H1 (cell line): ENCODE measurements around the gene APBA2. TPM values are rescaled to one million over a fixed set of nuclear protein-coding genes. Genes with fewer than 3 reads are reported as not detected.

ENCODE experiments used
- CTCF ChIA-PET: fragments of 300-600 bp; sonication (Branson Sonifier 250); formaldehyde crosslinking; loops from one replicate; lab custom pipeline; 2021; ENCODE audit not compliant: partially characterized antibody; lab: Charles Lee
- POLR2A ChIA-PET: fragments of 300-600 bp; sonication (Branson Sonifier 250); formaldehyde crosslinking; loops from one replicate; lab custom pipeline; 2021; ENCODE audit warnings: inconsistent platforms; ENCODE audit not compliant: partially characterized antibody; lab: Charles Lee
- DNase-seq, 2 experiments: peaks; one replicate each; pipeline versions ENCODE4 v3.0.0 to v3.0.0-alpha.2; 2010 to 2022; ENCODE audit warnings: low spot score in 2 of 2, low read depth in 1 of 2, mixed read lengths in 1 of 2
- FAIRE-seq: peaks from 2 replicates; lab custom pipeline; 2011; peaks lifted over from hg19 to GRCh38; lab: Jason Lieb, UNC
- H2AFZ ChIP-seq: 2 replicates; pipeline ENCODE4 v1.8.1; 2012; ENCODE audit warnings: low read length, inconsistent platforms
- H2AK5ac ChIP-seq: 2 replicates; pipeline ENCODE4 v1.6.1; 2013; ENCODE audit warnings: low read depth, low read length
- H2BK120ac ChIP-seq: replicated peaks from 2 replicates; pipeline ENCODE3; 2013; ENCODE audit warnings: low read depth, low read length, inconsistent platforms
- H2BK12ac ChIP-seq: 2 replicates; pipeline ENCODE4 v1.6.1; 2013; ENCODE audit warnings: low read depth, low read length
- H2BK15ac ChIP-seq: 2 replicates; pipeline ENCODE4 v1.6.1; 2013; ENCODE audit warnings: low read length
- H2BK20ac ChIP-seq: 2 replicates; pipeline ENCODE4 v1.6.1; 2013; ENCODE audit warnings: low read length
- H2BK5ac ChIP-seq: 2 replicates; pipeline ENCODE4 v1.6.1; 2013; ENCODE audit warnings: low read depth, low read length
- H3K14ac ChIP-seq: 2 replicates; pipeline ENCODE4 v1.6.1; 2013; ENCODE audit warnings: inconsistent platforms; ENCODE audit not compliant: insufficient read length
- H3K18ac ChIP-seq: 2 replicates; pipeline ENCODE4 v1.6.1; 2013; ENCODE audit warnings: low read length; ENCODE audit errors: extremely low read depth
- H3K23ac ChIP-seq: 2 replicates; pipeline ENCODE4 v1.6.1; 2013; ENCODE audit warnings: inconsistent platforms; ENCODE audit not compliant: insufficient read length
- H3K23me2 ChIP-seq: 2 replicates; pipeline ENCODE4 v1.6.1; 2013; ENCODE audit warnings: low read depth, low read length
- H3K27ac ChIP-seq: 2 replicates; pipeline ENCODE4 v1.6.1; 2011; ENCODE audit warnings: low read depth, low read length, inconsistent platforms
- H3K27me3 ChIP-seq, 4 experiments: replicated peaks in 1 of 4; 1 replicate in 1 of 4; 2 replicates in 3 of 4; pipeline versions ENCODE4 v1.6.1 to v1.8.1; 2011 to 2013; ENCODE audit warnings: low read length in 3 of 4, mild to moderate bottlenecking in 3 of 4, inconsistent platforms in 2 of 4, mixed read lengths in 2 of 4, moderate library complexity in 1 of 4; ENCODE audit not compliant: control insufficient read depth in 3 of 4, insufficient read depth in 3 of 4; ENCODE audit errors: extremely low read depth in 1 of 4
- H3K36me3 ChIP-seq, 4 experiments: 2 replicates each; pipeline versions ENCODE4 v1.6.1 to v1.8.1; 2011 to 2013; ENCODE audit warnings: mild to moderate bottlenecking in 4 of 4, low read length in 3 of 4, moderate library complexity in 2 of 4, control low read depth in 1 of 4, inconsistent platforms in 1 of 4; ENCODE audit not compliant: insufficient read depth in 4 of 4, control insufficient read depth in 2 of 4
- H3K4ac ChIP-seq: replicated peaks from 2 replicates; pipeline ENCODE3; 2013; ENCODE audit warnings: low read length, low read depth, mixed read lengths, inconsistent platforms; ENCODE audit not compliant: insufficient read length
- H3K4me1 ChIP-seq, 4 experiments: replicated peaks in 1 of 4; 1 replicate in 1 of 4; 2 replicates in 3 of 4; pipeline versions ENCODE4 v1.6.1 to v1.8.1; 2011 to 2013; ENCODE audit warnings: low read length in 3 of 4, inconsistent platforms in 2 of 4, mixed read lengths in 1 of 4; ENCODE audit not compliant: insufficient read depth in 4 of 4, control insufficient read depth in 3 of 4
- H3K4me2 ChIP-seq, 2 experiments: 2 replicates each; pipeline versions ENCODE4 v1.6.1 to v1.8.1; 2011 to 2013; ENCODE audit warnings: low read depth in 2 of 2, low read length in 2 of 2, control low read depth in 1 of 2, inconsistent platforms in 1 of 2, mild to moderate bottlenecking in 1 of 2; ENCODE audit not compliant: insufficient read depth in 1 of 2
- H3K4me3 ChIP-seq, 4 experiments: fragments of 200-600, 300-600 bp in 1 of 4; sonication (generic), shearing (Covaris generic), sonication (Bioruptor Twin) in 1 of 4; 2 replicates each; pipeline versions ENCODE4 v1.5.1 to v1.8.1; 2011 to 2016; ENCODE audit warnings: low read length in 4 of 4, low read depth in 3 of 4, control low read depth in 2 of 4, inconsistent platforms in 2 of 4, mild to moderate bottlenecking in 2 of 4, mixed read lengths in 1 of 4, moderate library complexity in 1 of 4; ENCODE audit not compliant: insufficient read depth in 2 of 4; ENCODE audit errors: extremely low read depth in 1 of 4
- H3K56ac ChIP-seq: replicated peaks from 2 replicates; pipeline ENCODE3; 2013; ENCODE audit warnings: low read depth, mild to moderate bottlenecking, mixed read lengths, low read length, inconsistent platforms; ENCODE audit not compliant: insufficient read length
- H3K79me1 ChIP-seq: 2 replicates; pipeline ENCODE4 v1.6.1; 2013; ENCODE audit warnings: low read depth, low read length, control low read depth
- H3K79me2 ChIP-seq, 2 experiments: 2 replicates each; pipeline versions ENCODE4 v1.6.1 to v1.8.1; 2012 to 2013; ENCODE audit warnings: low read length in 2 of 2, mild to moderate bottlenecking in 2 of 2, inconsistent platforms in 1 of 2; ENCODE audit not compliant: insufficient read depth in 2 of 2, control insufficient read depth in 1 of 2
- H3K9ac ChIP-seq, 4 experiments: replicated peaks in 1 of 4; 1 replicate in 1 of 4; 2 replicates in 3 of 4; pipeline versions ENCODE4 v1.6.1 to v1.8.1; 2011 to 2013; ENCODE audit warnings: low read depth in 3 of 4, low read length in 3 of 4, control low read depth in 2 of 4, mild to moderate bottlenecking in 2 of 4, moderate library complexity in 2 of 4, inconsistent platforms in 1 of 4; ENCODE audit errors: extremely low read depth in 1 of 4
- H3K9me3 ChIP-seq, 2 experiments: 2 replicates each; pipeline versions ENCODE4 v1.6.1 to v1.8.1; 2012 to 2013; ENCODE audit warnings: mild to moderate bottlenecking in 2 of 2, moderate library complexity in 2 of 2, control low read depth in 1 of 2, inconsistent platforms in 1 of 2, low read depth in 1 of 2, low read length in 1 of 2, mixed read lengths in 1 of 2; ENCODE audit not compliant: insufficient read depth in 2 of 2
- H4K20me1 ChIP-seq, 2 experiments: replicated peaks in 1 of 2; 2 replicates each; pipeline versions ENCODE3 to v1.8.1; 2011 to 2013; ENCODE audit warnings: inconsistent platforms in 2 of 2, low read length in 2 of 2, mild to moderate bottlenecking in 1 of 2; ENCODE audit not compliant: insufficient read depth in 2 of 2, control insufficient read depth in 1 of 2
- H4K5ac ChIP-seq: 2 replicates; pipeline ENCODE4 v1.6.1; 2013; ENCODE audit warnings: low read length, low read depth, mixed read lengths, inconsistent platforms; ENCODE audit not compliant: insufficient read length
- H4K8ac ChIP-seq: 2 replicates; pipeline ENCODE4 v1.8.0; 2013; ENCODE audit warnings: mild to moderate bottlenecking, moderate library complexity, low read length, inconsistent platforms; ENCODE audit not compliant: insufficient read depth; ENCODE audit errors: extremely low read depth
- H4K91ac ChIP-seq: replicated peaks from 2 replicates; pipeline ENCODE3; 2013; ENCODE audit warnings: low read length, mixed read lengths, inconsistent platforms; ENCODE audit not compliant: insufficient read length
- ASH2L ChIP-seq: fragments of 200-600, 300-600 bp; sonication (generic); IDR thresholded peaks from one replicate; pipeline ENCODE4 v1.7.1; 2017; ENCODE audit warnings: low read length
- BRCA1 ChIP-seq: IDR thresholded peaks from 2 replicates; pipeline ENCODE4 v1.6.1; 2012; ENCODE audit warnings: low read depth, low read length, improper control_type of control experiment
- CBX8 ChIP-seq: fragments of 300-800, 300-1000 bp; sonication (generic); IDR thresholded peaks from 2 replicates; pipeline ENCODE4 v1.7.1; 2016; ENCODE audit warnings: low read depth, low read length, borderline replicate concordance
- CHD1 ChIP-seq: IDR thresholded peaks from 2 replicates; pipeline ENCODE4 v1.6.1; 2012; ENCODE audit warnings: low read depth, low read length, improper control_type of control experiment
- CHD2 ChIP-seq: IDR thresholded peaks from 2 replicates; pipeline ENCODE4 v1.6.1; 2012; ENCODE audit warnings: low read length, improper control_type of control experiment
- EZH2 ChIP-seq: fragments of 200-600 bp; sonication (generic); IDR thresholded peaks from 2 replicates; pipeline ENCODE4 v1.7.1; 2012; ENCODE audit warnings: low read depth, mild to moderate bottlenecking, moderate library complexity, low read length, inconsistent platforms; ENCODE audit not compliant: severe bottlenecking
- FOSL1 ChIP-seq: IDR thresholded peaks from 2 replicates; pipeline ENCODE4 v1.6.1; 2011; ENCODE audit warnings: mild to moderate bottlenecking, low read depth, low read length, moderate library complexity; ENCODE audit not compliant: insufficient read depth
- MAX ChIP-seq: IDR thresholded peaks from 2 replicates; pipeline ENCODE4 v1.6.1; 2012; ENCODE audit warnings: inconsistent platforms
- POLR2AphosphoS5 ChIP-seq: IDR thresholded peaks from 2 replicates; pipeline ENCODE4 v1.6.1; 2011; ENCODE audit warnings: low read depth, low read length
- RXRA ChIP-seq: IDR thresholded peaks from 2 replicates; pipeline ENCODE4 v1.6.1; 2011; ENCODE audit warnings: low read depth, mild to moderate bottlenecking, low read length, moderate library complexity; ENCODE audit not compliant: insufficient read depth
- WGBS, 2 experiments: shearing (Covaris generic) in 1 of 2; methylation state at CpG; one replicate each; pipeline versions ENCODE4 v1.1.6 to v1.1.7; 2013 to 2015; ENCODE audit warnings: low lambda C conversion rate in 2 of 2, mixed read lengths in 2 of 2, inconsistent platforms in 1 of 2, low coverage in 1 of 2, missing lambda C conversion rate in 1 of 2; ENCODE audit not compliant: insufficient replicate concordance in 2 of 2, insufficient coverage in 1 of 2, insufficient read length in 1 of 2; ENCODE audit errors: extremely low coverage in 1 of 2, missing lambda C conversion rate in 1 of 2; 5-methylcytosine and 5-hydroxymethylcytosine counted together
- polyA plus RNA-seq, 7 experiments: library from polyadenylated mRNA; depleted of rRNA in 3 of 7; stranded (reverse) in 5 of 7; unstranded in 2 of 7; fragments of >200 nt in 5 of 7; fragments of 200-250 nt in 2 of 7; gene quantifications; 1 replicate in 5 of 7; 2 replicates in 1 of 7; 4 replicates in 1 of 7; pipeline versions ENCODE4 v1.2.1 to v1.2.3, GENCODE V29; 2011 to 2013; ENCODE audit warnings: missing spikeins in 2 of 7, mixed read lengths in 2 of 7
- total RNA-seq: library from RNA; stranded (reverse); fragmentation: NEBNext Ultra II Directional; extraction: Animal tissue kit (Norgen Biotek cat#: 25700); gene quantifications from 2 replicates; pipeline ENCODE4 v1.2.1, GENCODE V29; 2021

APBA2 gene
- total and polyA plus RNA-seq, 2 of the 8 experiments (the other 6 are each of a cell fraction or from before 2014, with no cell fraction given), result 15.5 to 19.0 TPM

DNA sequence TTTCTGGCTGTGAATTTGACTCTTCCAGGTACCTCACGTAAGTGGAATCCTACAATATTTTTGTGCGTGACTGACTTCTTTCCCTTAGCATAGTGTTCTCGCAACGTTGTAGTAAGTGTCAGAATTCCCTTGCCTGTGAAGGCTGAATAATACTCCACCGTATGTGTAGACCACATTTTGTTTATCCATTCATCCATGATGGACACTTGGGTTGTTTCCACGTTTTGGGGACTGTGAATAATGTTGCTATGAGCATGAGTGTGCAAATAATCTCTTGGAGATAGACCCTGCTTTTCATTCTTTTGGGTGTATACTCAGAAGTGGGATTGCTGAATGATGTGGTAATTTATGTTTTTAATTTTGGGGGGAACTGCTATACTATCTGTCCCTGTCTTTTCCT, 82.2 kb downstream of the APBA2 start:
- Histone ChIP-seq H4K5ac (no peak overlapping the region), H4K91ac (no peak overlapping the region), H4K20me1 (peaks cover 0 to 2% of the 10 kb centered on the region in 2 experiments)
- peak in 1 of 2 experiments; percentile 19 for DNase-seq
- WGBS, 2 experiments, result 91% methylated on average over 6 of the region's 6 CpGs; no CpG with 5 or more reads in 1 of the 2 experiments
- TF ChIP-seq BRCA1, result no peak
- TF ChIP-seq CHD1, result no peak
- no peak for TF ChIP-seq ASH2L
- TF ChIP-seq POLR2AphosphoS5, result no peak
- TF ChIP-seq EZH2, result no peak
- no peak for TF ChIP-seq CBX8
- TF ChIP-seq MAX, result no peak
- TF ChIP-seq RXRA, result no peak
- TF ChIP-seq CHD2, result no peak
- TF ChIP-seq FOSL1, result no peak
- TF ChIP-seq, all 59 proteins: peak for 0
- no peak overlapping the region for H4K8ac ChIP-seq
- no peak overlapping the region for H3K4me3 ChIP-seq
- H2BK5ac ChIP-seq, result no peak overlapping the region
- no peak overlapping the region for H2BK15ac ChIP-seq
- no peaks in the 10 kb centered on the region for H3K4me1 ChIP-seq
- H3K79me1 ChIP-seq, result no peaks in the 10 kb centered on the region
- no peak overlapping the region for H2BK12ac ChIP-seq
- CTCF ChIA-PET, result interaction anchor here (1.1 to 1.3 kb wide), 2 partner anchors 12 to 15 kb away, joined by 3 read pairs; no protein-coding TSS in a partner anchor
- no peak overlapping the region for H3K4ac ChIP-seq
- H3K56ac ChIP-seq, result no peak overlapping the region
- H2AK5ac ChIP-seq, result no peak overlapping the region
- no peak overlapping the region for H2BK20ac ChIP-seq
- no peaks in the 10 kb centered on the region for H3K36me3 ChIP-seq
- H3K9ac ChIP-seq, result no peak overlapping the region
- H3K79me2 ChIP-seq, result no peaks in the 10 kb centered on the region
- no peak overlapping the region for H2AFZ ChIP-seq
- no peaks in the 10 kb centered on the region for H3K23me2 ChIP-seq
- H3K27ac ChIP-seq, result no peak overlapping the region
- H3K18ac ChIP-seq, result no peak overlapping the region
- H3K4me2 ChIP-seq, result no peak overlapping the region
- FAIRE-seq, result no peak
- H3K9me3 ChIP-seq, result no peaks in the 10 kb centered on the region
- H3K23ac ChIP-seq, result no peak overlapping the region
- H3K27me3 ChIP-seq, result no peaks in the 10 kb centered on the region
- POLR2A ChIA-PET, result no interaction called here
- no peak overlapping the region for H3K14ac ChIP-seq
- no peak overlapping the region for H2BK120ac ChIP-seq
